NCI-H1092 treated with DMSO at 0.1 percent for 48 hours (cell line): ENCODE results near the gene CCP110.
"Not testable (repeated sequence)": the region's sequence is repeated elsewhere in the genome, so short reads cannot be mapped to it uniquely, and the experiment has no call there.

ENCODE experiments used
- DNase-seq: peaks from one replicate; lab custom pipeline; 2025; lab: John Stamatoyannopoulos, UW

The CCP110 gene

GRCh38 chr16:19507867-19508266 is 15.9 kb upstream of the CCP110 start:
- DNase-seq, result no peak

- DNase-seq, result no peak
These were observed 11.4 kb upstream of the CCP110 start for GRCh38 chr16:19512297-19512696.

- DNase-seq, result no peak
These were observed 10.2 kb upstream of the CCP110 start for GRCh38 chr16:19513377-19514053.

- no peak for DNase-seq
These were observed 8.0 kb upstream of the CCP110 start for GRCh38 chr16:19515757-19516156.

GRCh38 chr16:19517424-19518089 is 6.2 kb upstream of the CCP110 start:
- no peak for DNase-seq

GRCh38 chr16:19518388-19518787 is 5.4 kb upstream of the CCP110 start:
- DNase-seq, result no peak

- DNase-seq, result no peak
These were observed 2.8 kb upstream of the CCP110 start for GRCh38 chr16:19520861-19521331.

GRCh38 chr16:19521471-19522396 is 2.0 kb upstream of the CCP110 start, which contains the start of gene GDE1:
Gene GDE1, minus strand, starts transcription at chr16:19522098. Its CDS starts 134 bp downstream, at chr16:19521964.
- DNase-seq, result peak; percentile 95

GRCh38 chr16:19522397-19522732 is 1.4 kb upstream of the CCP110 start:
- DNase-seq, result no peak

GRCh38 chr16:19522760-19523159 is 982 bp upstream of the CCP110 start:
- no peak for DNase-seq

GRCh38 chr16:19523184-19523558 is 571 bp upstream of the CCP110 start:
- DNase-seq, result no peak

GRCh38 chr16:19524356-19524615 is 544 bp downstream of the CCP110 start:
- DNase-seq, result no peak

- DNase-seq, result peak; percentile 27
These were observed 1.1 kb downstream of the CCP110 start for GRCh38 chr16:19524616-19525384.

- DNase-seq, result no peak
These were observed 1.6 kb downstream of the CCP110 start for GRCh38 chr16:19525385-19525723.

GRCh38 chr16:19527161-19527560 is 3.4 kb downstream of the CCP110 start:
- DNase-seq, result no peak

GRCh38 chr16:19528666-19529065 is 4.9 kb downstream of the CCP110 start:
- DNase-seq, result no peak

- no peak for DNase-seq
These were observed 8.9 kb downstream of the CCP110 start for GRCh38 chr16:19532601-19533000.

GRCh38 chr16:19540241-19540970 is 16.7 kb downstream of the CCP110 start:
- DNase-seq, result no peak

- DNase-seq, result peak; percentile 93
These were observed 18.5 kb downstream of the CCP110 start for GRCh38 chr16:19542138-19542821.

- DNase-seq, result not testable (repeated sequence)
These were observed 19.7 kb downstream of the CCP110 start for GRCh38 chr16:19543278-19543996.
